NCI-H2196 (cell line): ENCODE results near the gene RGS19.
A peak's percentile ranks its signal among the peaks of the same experiment; 100 is the strongest.

ENCODE experiments used
- DNase-seq: peaks from one replicate; lab custom pipeline; 2025; ENCODE audit not compliant: unreplicated experiment; lab: John Stamatoyannopoulos, UW

Gene RGS19

GRCh38 chr20:64077876-64078551 lies 1.3 kb downstream of the RGS19 start:
- no peak for DNase-seq

GRCh38 chr20:64077541-64077875 lies 1.8 kb downstream of the RGS19 start:
- DNase-seq: no peak

GRCh38 chr20:64077094-64077493 lies 2.2 kb downstream of the RGS19 start:
- no peak for DNase-seq

GRCh38 chr20:64076061-64076997 lies 3.0 kb downstream of the RGS19 start:
- no peak for DNase-seq

GRCh38 chr20:64075556-64075955 lies 3.8 kb downstream of the RGS19 start:
- no peak for DNase-seq

GRCh38 chr20:64074963-64075362 lies 4.4 kb downstream of the RGS19 start:
- no peak for DNase-seq

GRCh38 chr20:64074184-64074789 lies 5.0 kb downstream of the RGS19 start:
- DNase-seq: no peak

GRCh38 chr20:64073476-64074183 lies 5.7 kb downstream of the RGS19 start:
- no peak for DNase-seq

- no peak for DNase-seq
Observed at GRCh38 chr20:64072498-64073063, 6.7 kb downstream of the RGS19 start.

GRCh38 chr20:64071341-64072332 lies 7.7 kb downstream of the RGS19 start:
- no peak for DNase-seq

GRCh38 chr20:64070244-64070993 lies 8.9 kb downstream of the RGS19 start:
- DNase-seq: no peak

GRCh38 chr20:64069614-64070243 lies 9.6 kb downstream of the RGS19 start:
- peak; percentile 26 for DNase-seq

GRCh38 chr20:64069209-64069613 lies 10.1 kb downstream of the RGS19 start:
- DNase-seq: no peak

- no peak for DNase-seq
Observed at GRCh38 chr20:64068386-64069208, 10.7 kb downstream of the RGS19 start.

GRCh38 chr20:64067733-64068307 lies 11.5 kb downstream of the RGS19 start:
- DNase-seq: no peak

GRCh38 chr20:64067005-64067632 lies 12.2 kb downstream of the RGS19 start:
- no peak for DNase-seq

- DNase-seq: peak; percentile 28
Observed at GRCh38 chr20:64065974-64066343, 13.4 kb downstream of the RGS19 start.
